SU-DHL-6 (cell line): ENCODE data around the gene ZNF462.

Source experiments
- H2AFZ ChIP-seq: fragments of 200-600 bp; sonication (generic); 2 replicates; pipeline ENCODE4 v1.6.1; 2014; ENCODE audit warnings: low read depth, mild to moderate bottlenecking, moderate library complexity, mixed read lengths, antibody characterized with exemption, low read length; ENCODE audit not compliant: severe bottlenecking
- H3F3A ChIP-seq: fragments of 200-600 bp; shearing (Covaris generic); 2 replicates; pipeline ENCODE4 v1.6.0; 2016; ENCODE audit warnings: antibody characterized with exemption, mild to moderate bottlenecking; ENCODE audit not compliant: insufficient read depth
- H3K27ac ChIP-seq: fragments of 200-600 bp; sonication (generic); 2 replicates; pipeline ENCODE4 v1.5.1; 2016; ENCODE audit warnings: low read depth, mild to moderate bottlenecking, low read length, moderate library complexity, mixed read lengths
- H3K27me3 ChIP-seq: fragments of 200-600 bp; sonication (generic), shearing (Covaris generic); 2 replicates; pipeline ENCODE4 v1.6.0; 2014; ENCODE audit warnings: mild to moderate bottlenecking, low read length
- H3K36me3 ChIP-seq: fragments of 200-600 bp; sonication (generic); 2 replicates; pipeline ENCODE4 v1.6.1; 2014; ENCODE audit warnings: mild to moderate bottlenecking, low read length, mixed read lengths
- H3K4me2 ChIP-seq: fragments of 300-600, 200-600 bp; shearing (Covaris generic), sonication (generic); 2 replicates; pipeline ENCODE4 v1.6.0; 2014; ENCODE audit warnings: low read length, low read depth, mild to moderate bottlenecking; ENCODE audit not compliant: poor library complexity, severe bottlenecking
- H3K4me3 ChIP-seq: fragments of 200-600 bp; sonication (generic); 2 replicates; pipeline ENCODE4 v1.5.1; 2014; ENCODE audit warnings: antibody characterized with exemption, low read length, mild to moderate bottlenecking, mixed read lengths; ENCODE audit not compliant: insufficient read depth, poor library complexity, severe bottlenecking
- H3K79me2 ChIP-seq: fragments of 200-600 bp; sonication (generic); 2 replicates; pipeline ENCODE4 v1.6.1; 2014; ENCODE audit warnings: mild to moderate bottlenecking, low read length, moderate library complexity; ENCODE audit not compliant: insufficient read depth
- H3K9ac ChIP-seq: fragments of 200-600 bp; sonication (generic); 2 replicates; pipeline ENCODE4 v1.7.0; 2014; ENCODE audit warnings: mild to moderate bottlenecking, low read length
- H3K9me2 ChIP-seq: fragments of 200-600 bp; sonication (generic); replicated peaks from 2 replicates; pipeline ENCODE4 v1.6.1; 2014; ENCODE audit warnings: low read length; ENCODE audit not compliant: insufficient read depth
- H3K9me3 ChIP-seq: fragments of 200-600 bp; sonication (generic); 2 replicates; pipeline ENCODE4 v1.6.1; 2014; ENCODE audit warnings: low read length, mixed read lengths; ENCODE audit not compliant: insufficient read depth
- H4K20me1 ChIP-seq: fragments of 200-600 bp; sonication (generic); 2 replicates; pipeline ENCODE4 v1.6.1; 2014; ENCODE audit warnings: low read depth, mild to moderate bottlenecking, antibody characterized with exemption, low read length, moderate library complexity, mixed read lengths
- CTCF ChIP-seq: fragments of 200-600 bp; sonication (generic); IDR thresholded peaks from one replicate; pipeline ENCODE4 v1.5.1; 2017; ENCODE audit warnings: antibody characterized with exemption, mild to moderate bottlenecking, low read length, moderate library complexity; ENCODE audit not compliant: insufficient read depth, poor library complexity, severe bottlenecking
- EZH2phosphoT487 ChIP-seq: fragments of 200-600 bp; sonication (generic), shearing (Covaris generic); conservative IDR thresholded peaks from 2 replicates; pipeline ENCODE4 v1.6.1; 2018; ENCODE audit warnings: mild to moderate bottlenecking, antibody characterized with exemption, low read length, moderate library complexity, mixed read lengths

ZNF462 gene

GRCh38 chr9:106954974-106955850 is 92.2 kb downstream of the ZNF462 start:
- H3K4me2 ChIP-seq, result no peak overlapping the region
- no peaks in the 10 kb centered on the region for H3K9me3 ChIP-seq
- H3K27me3 ChIP-seq, result no peaks in the 10 kb centered on the region
- no peaks in the 10 kb centered on the region for H3K36me3 ChIP-seq
- no peak overlapping the region for H3K4me3 ChIP-seq
- no peak overlapping the region for H2AFZ ChIP-seq
- no peaks in the 10 kb centered on the region for H4K20me1 ChIP-seq
- no peak overlapping the region for H3K27ac ChIP-seq
- H3K9ac ChIP-seq, result no peak overlapping the region
- TF ChIP-seq CTCF, result no peak
- no peak for TF ChIP-seq EZH2phosphoT487
- H3F3A ChIP-seq, result no peaks in the 10 kb centered on the region
- H3K9me2 ChIP-seq, result no peaks in the 10 kb centered on the region; the same call in 1 of the 2 replicates
- H3K79me2 ChIP-seq, result no peaks in the 10 kb centered on the region

GRCh38 chr9:106956971-106957370 is 94.0 kb downstream of the ZNF462 start:
- Histone ChIP-seq H3K27me3 (no peaks in the 10 kb centered on the region), H2AFZ (no peak overlapping the region), H3K9me2 (no peaks in the 10 kb centered on the region; the same call in 1 of the 2 replicates), H4K20me1 (no peaks in the 10 kb centered on the region), H3K4me3 (no peak overlapping the region), H3K79me2 (no peaks in the 10 kb centered on the region), H3K9me3 (no peaks in the 10 kb centered on the region), H3K27ac (no peak overlapping the region), H3F3A (no peaks in the 10 kb centered on the region), H3K4me2 (no peak overlapping the region), H3K9ac (no peak overlapping the region), H3K36me3 (no peaks in the 10 kb centered on the region)
- no peak for TF ChIP-seq CTCF
- no peak for TF ChIP-seq EZH2phosphoT487

- Histone ChIP-seq H4K20me1 (no peaks in the 10 kb centered on the region), H3K4me3 (no peak overlapping the region), H2AFZ (no peak overlapping the region), H3K9ac (no peak overlapping the region), H3K36me3 (no peaks in the 10 kb centered on the region), H3K27me3 (no peaks in the 10 kb centered on the region), H3K4me2 (no peak overlapping the region), H3K27ac (no peak overlapping the region), H3K79me2 (no peaks in the 10 kb centered on the region), H3F3A (no peaks in the 10 kb centered on the region), H3K9me3 (no peaks in the 10 kb centered on the region), H3K9me2 (no peaks in the 10 kb centered on the region)
- TF ChIP-seq CTCF (no peak), EZH2phosphoT487 (no peak)
Observed at GRCh38 chr9:106958955-106959657, 96.1 kb downstream of the ZNF462 start.
